SJSA1 (cell line): Measurements from ENCODE around the gene LILRB3. TPM values are rescaled to one million over a fixed set of nuclear protein-coding genes. Genes with fewer than 3 reads are reported as not detected.
"Not testable (repeated sequence)": the region's sequence is repeated elsewhere in the genome, so short reads cannot be mapped to it uniquely, and the experiment has no call there.

ENCODE experiments used
- DNase-seq, 2 experiments: peaks; one replicate each; pipeline ENCODE4 v3.0.0-alpha.2; 2015 to 2020; ENCODE audit warnings: low spot score in 2 of 2, low read depth in 1 of 2
- H3K27ac ChIP-seq: fragments of 250-450 bp; sonication (Bioruptor Pico); 2 replicates; pipeline ENCODE4 v1.5.1; 2020; ENCODE audit warnings: mild to moderate bottlenecking, moderate library complexity
- H3K27me3 ChIP-seq: fragments of 250-450 bp; sonication (Bioruptor Pico); replicated peaks from 2 replicates; pipeline ENCODE4 v1.5.1; 2020; ENCODE audit warnings: mild to moderate bottlenecking, moderate library complexity
- H3K36me3 ChIP-seq: fragments of 250-450 bp; sonication (Bioruptor Pico); 2 replicates; pipeline ENCODE4 v1.5.1; 2020; ENCODE audit warnings: mild to moderate bottlenecking
- H3K4me1 ChIP-seq: fragments of 250-450 bp; sonication (Bioruptor Pico); replicated peaks from 2 replicates; pipeline ENCODE4 v1.6.1; 2021; ENCODE audit warnings: mild to moderate bottlenecking
- H3K4me3 ChIP-seq: fragments of 250-450 bp; sonication (Bioruptor Pico); 2 replicates; pipeline ENCODE4 v1.5.1; 2020; ENCODE audit warnings: mild to moderate bottlenecking
- H3K9me3 ChIP-seq: fragments of 250-450 bp; sonication (Bioruptor Pico); replicated peaks from 2 replicates; pipeline ENCODE4 v1.5.1; 2020; ENCODE audit warnings: mild to moderate bottlenecking
- total RNA-seq: library from RNA; depleted of rRNA; stranded (reverse); fragments of >200 nt; shearing (Covaris generic); gene quantifications from 2 replicates; pipeline ENCODE4 v1.2.3, GENCODE V29; 2014; rRNA removed

The LILRB3 gene
- not detected in 2 replicates for total RNA-seq

DNA sequence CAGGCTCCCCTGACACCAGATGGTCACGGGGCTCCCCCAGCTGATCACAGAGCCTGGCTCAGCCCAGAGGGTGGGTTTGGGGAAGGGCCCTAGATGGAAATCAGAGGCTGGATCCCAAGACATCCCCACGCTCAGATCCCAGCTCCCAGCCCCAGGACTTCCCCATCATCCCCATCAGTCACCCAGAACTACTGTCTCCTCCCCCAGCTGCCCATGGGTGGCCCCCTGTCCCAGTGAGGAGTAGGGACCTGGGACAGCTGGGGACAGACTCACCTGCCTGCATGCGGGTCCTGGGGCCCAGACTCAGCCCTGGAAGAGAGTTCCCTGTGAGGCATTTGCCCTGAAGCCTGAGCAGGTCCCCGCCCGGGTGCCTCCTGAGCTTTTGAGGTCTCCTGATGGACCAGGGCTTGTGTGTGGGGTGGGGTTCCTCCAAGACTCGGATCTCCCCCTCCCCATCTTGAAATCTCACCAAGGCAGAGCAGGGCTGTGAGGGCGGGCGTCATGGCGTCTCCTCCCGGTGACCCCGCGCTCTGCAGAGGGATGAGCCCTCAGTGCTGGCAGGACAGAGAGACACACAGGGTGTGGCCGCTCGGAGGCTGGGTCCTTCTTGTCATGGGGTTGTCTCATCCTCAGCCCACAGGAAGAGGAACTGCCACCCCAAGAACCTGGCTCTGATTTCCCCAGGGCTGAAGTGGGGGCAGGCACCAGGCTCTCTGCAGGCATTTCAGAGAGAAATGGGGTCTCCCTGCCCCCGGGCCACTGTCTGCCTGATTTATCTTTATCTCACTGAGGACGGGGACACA lies at the start of gene LILRB3:
LILRB3 (minus strand) TSS at position 534 of the 803 bp plus-strand sequence; CDS start at position 503, 31 bp downstream.
- not testable (repeated sequence) for H3K4me3 ChIP-seq, H3K9me3 ChIP-seq, H3K36me3 ChIP-seq, H3K27ac ChIP-seq, H3K4me1 ChIP-seq
- H3K27me3 ChIP-seq: peaks cover 19% of the 10 kb centered on the region
- peak in 1 of 2 experiments; percentile 47 for DNase-seq

DNA sequence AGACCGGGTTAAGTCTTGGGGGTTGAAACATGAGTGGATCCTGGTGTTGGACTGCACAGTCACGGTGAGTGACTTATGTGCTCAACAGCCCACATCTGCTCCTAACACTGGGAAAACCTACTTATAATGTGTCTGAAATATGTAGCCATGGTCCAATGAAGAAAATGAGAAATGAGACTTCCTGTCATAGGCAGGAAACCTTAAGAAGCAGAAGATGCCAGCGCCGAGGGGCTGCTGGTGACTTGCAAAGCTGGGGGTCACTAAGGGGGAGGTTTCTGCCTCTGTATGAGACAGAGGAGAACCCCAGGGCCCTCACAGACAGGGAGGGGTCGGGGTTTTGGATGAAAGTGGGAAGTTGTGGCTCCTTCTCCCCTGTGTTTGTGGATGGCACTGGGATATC lies 49.4 kb upstream of the LILRB3 start:
- H3K4me3 ChIP-seq, H3K27ac ChIP-seq, H3K9me3 ChIP-seq, H3K36me3 ChIP-seq, H3K4me1 ChIP-seq: not testable (repeated sequence)
- peaks cover 17% of the 10 kb centered on the region for H3K27me3 ChIP-seq
- peak in 1 of 2 experiments; percentile 21 for DNase-seq

DNA sequence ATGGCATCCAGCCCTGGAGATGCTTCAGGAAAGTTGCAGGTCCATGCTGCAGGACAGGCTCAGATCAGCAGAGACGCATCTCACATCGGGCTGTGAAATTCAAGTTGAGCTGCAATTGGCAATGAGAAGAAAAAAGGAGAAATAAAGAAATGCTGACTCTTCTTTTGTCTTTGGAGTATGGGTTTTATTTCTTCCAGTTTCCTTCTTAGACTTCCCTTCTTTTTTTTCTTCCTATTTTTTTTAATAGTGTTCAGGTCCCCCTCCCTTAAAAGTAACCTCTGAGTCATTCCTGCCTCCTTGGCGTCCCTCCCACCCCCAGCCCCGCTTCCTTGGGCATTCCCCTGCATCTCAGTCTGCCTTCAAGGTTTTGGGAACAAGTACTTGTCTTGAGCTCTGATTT lies 48.8 kb upstream of the LILRB3 start:
- H3K9me3 ChIP-seq, H3K4me3 ChIP-seq, H3K36me3 ChIP-seq, DNase-seq, H3K27ac ChIP-seq, H3K4me1 ChIP-seq: not testable (repeated sequence)
- H3K27me3 ChIP-seq: peaks cover 17% of the 10 kb centered on the region

GRCh38 chr19:54271106-54271505 lies 48.3 kb upstream of the LILRB3 start:
- peak in 1 of 2 experiments; percentile 7 for DNase-seq
- Histone ChIP-seq H3K36me3 (no peaks in the 10 kb centered on the region), H3K9me3 (no peaks in the 10 kb centered on the region), H3K27me3 (peaks cover 17% of the 10 kb centered on the region), H3K4me3 (no peak overlapping the region), H3K27ac (no peak overlapping the region), H3K4me1 (no peaks in the 10 kb centered on the region)

DNA sequence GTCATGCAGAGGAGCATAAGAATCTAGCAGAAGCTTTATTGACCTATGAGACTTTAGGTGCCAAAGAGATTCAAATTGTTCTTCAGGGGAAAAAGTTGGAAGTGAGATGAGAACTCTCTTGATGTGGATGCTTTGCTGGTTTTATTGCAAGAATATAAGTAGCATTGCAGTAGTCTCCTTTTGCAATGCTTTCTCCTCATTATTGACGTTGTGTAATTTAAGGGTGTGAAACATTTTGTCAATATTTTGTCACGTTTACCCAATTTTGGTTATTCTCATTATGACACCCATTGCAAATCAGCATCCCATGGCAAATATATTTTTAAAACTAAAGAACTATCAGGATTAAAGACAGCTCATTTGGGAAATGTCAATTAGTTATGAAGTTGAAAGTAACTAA lies 46.1 kb upstream of the LILRB3 start:
- no peaks in the 10 kb centered on the region for H3K36me3 ChIP-seq
- no peaks in the 10 kb centered on the region for H3K9me3 ChIP-seq
- peaks cover 19% of the 10 kb centered on the region for H3K27me3 ChIP-seq
- no peak for DNase-seq
- no peak overlapping the region for H3K27ac ChIP-seq
- H3K4me3 ChIP-seq: no peak overlapping the region
- H3K4me1 ChIP-seq: no peaks in the 10 kb centered on the region

GRCh38 chr19:54266133-54266532 lies 43.3 kb upstream of the LILRB3 start:
- H3K27ac ChIP-seq: no peak overlapping the region
- peaks cover 13% of the 10 kb centered on the region for H3K27me3 ChIP-seq
- H3K36me3 ChIP-seq: no peaks in the 10 kb centered on the region
- no peaks in the 10 kb centered on the region for H3K4me1 ChIP-seq
- H3K9me3 ChIP-seq: no peaks in the 10 kb centered on the region
- no peak overlapping the region for H3K4me3 ChIP-seq
- peak; percentile 30 to 73 for DNase-seq

GRCh38 chr19:54262470-54262869 lies 39.7 kb upstream of the LILRB3 start:
- Histone ChIP-seq H3K4me1 (no peaks in the 10 kb centered on the region), H3K27me3 (peaks cover 27% of the 10 kb centered on the region)
- no peak for DNase-seq

DNA sequence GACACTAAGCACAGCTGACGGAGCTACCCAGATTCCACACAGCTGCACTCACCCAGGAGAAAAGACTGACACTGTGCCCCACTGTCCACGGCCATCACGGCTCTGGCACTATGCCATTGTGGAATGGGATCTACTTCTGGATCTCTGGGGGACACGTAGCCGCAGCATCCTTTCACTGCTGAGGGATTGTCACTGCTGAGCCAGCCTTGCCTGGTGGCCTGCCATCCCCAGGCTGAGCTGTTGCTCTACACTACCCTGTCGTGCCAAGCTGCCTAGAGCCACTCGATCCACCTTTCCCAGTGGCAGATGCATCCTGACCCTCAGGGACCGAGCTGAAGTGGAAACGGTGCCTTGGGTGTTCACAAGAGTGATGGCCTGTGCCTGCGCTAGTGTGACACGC lies 39.3 kb upstream of the LILRB3 start:
- Histone ChIP-seq H3K36me3 (no peaks in the 10 kb centered on the region), H3K27me3 (peaks cover 32% of the 10 kb centered on the region), H3K9me3 (no peaks in the 10 kb centered on the region), H3K4me1 (no peaks in the 10 kb centered on the region), H3K27ac (no peak overlapping the region), H3K4me3 (no peak overlapping the region)
- peak in 1 of 2 experiments; percentile 26 for DNase-seq

More at GRCh38 chr19:54262470-54262869, 39.7 kb upstream of the LILRB3 start:
- no peaks in the 10 kb centered on the region for H3K9me3 ChIP-seq
- H3K27ac ChIP-seq: no peak overlapping the region
- no peaks in the 10 kb centered on the region for H3K36me3 ChIP-seq
- no peak overlapping the region for H3K4me3 ChIP-seq

DNA sequence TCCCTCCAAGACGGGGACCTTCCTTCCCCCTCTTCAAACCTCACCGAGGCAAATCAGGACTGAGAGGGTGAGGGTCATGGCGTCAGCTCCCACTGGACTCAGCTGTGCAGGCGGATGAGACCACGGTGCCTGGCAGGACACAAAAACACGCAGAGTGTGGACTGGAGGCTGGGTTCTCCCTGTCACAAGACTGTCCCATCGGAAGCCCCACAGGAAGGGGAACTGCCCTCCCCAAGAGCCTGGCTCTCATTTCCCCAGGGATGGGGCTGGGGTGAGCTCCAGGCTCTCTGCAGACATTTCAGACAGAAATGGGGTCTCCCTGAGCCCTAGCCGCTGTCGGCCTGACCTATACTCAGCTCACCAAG lies 34.3 kb upstream of the LILRB3 start, which contains the start of gene LILRB5:
LILRB5 (minus strand) TSS at position 158 of the 365 bp plus-strand sequence; CDS start at position 78, 80 bp downstream.
- Histone ChIP-seq H3K9me3 (no peaks in the 10 kb centered on the region), H3K27ac (no peak within 1 kb of the TSS), H3K36me3 (no peaks in the 10 kb centered on the region), H3K4me1 (no peaks in the 10 kb centered on the region), H3K27me3 (peaks cover 64% of the 10 kb centered on the region), H3K4me3 (no peak within 1 kb of the TSS)
- DNase-seq: no peak

- Histone ChIP-seq H3K4me1 (no peaks in the 10 kb centered on the region), H3K27me3 (peaks cover 66% of the 10 kb centered on the region), H3K36me3 (no peaks in the 10 kb centered on the region), H3K27ac (no peak overlapping the region), H3K4me3 (no peak overlapping the region), H3K9me3 (no peaks in the 10 kb centered on the region)
- DNase-seq: peak in 1 of 2 experiments; percentile 39
Observed at GRCh38 chr19:54256250-54257115, 33.7 kb upstream of the LILRB3 start.

GRCh38 chr19:54255105-54255775 lies 32.4 kb upstream of the LILRB3 start:
- no peaks in the 10 kb centered on the region for H3K9me3 ChIP-seq
- no peaks in the 10 kb centered on the region for H3K36me3 ChIP-seq
- no peak overlapping the region for H3K4me3 ChIP-seq
- DNase-seq: peak in 1 of 2 experiments; percentile 32
- no peak overlapping the region for H3K27ac ChIP-seq
- peaks cover 60% of the 10 kb centered on the region for H3K27me3 ChIP-seq
- H3K4me1 ChIP-seq: no peaks in the 10 kb centered on the region

- H3K4me1 ChIP-seq: no peaks in the 10 kb centered on the region
- H3K4me3 ChIP-seq: no peak overlapping the region
- H3K27ac ChIP-seq: no peak overlapping the region
- H3K9me3 ChIP-seq: no peaks in the 10 kb centered on the region
- DNase-seq: peak in 1 of 2 experiments; percentile 38
- no peaks in the 10 kb centered on the region for H3K36me3 ChIP-seq
- H3K27me3 ChIP-seq: peaks cover 62% of the 10 kb centered on the region
Observed at GRCh38 chr19:54254195-54254906, 31.5 kb upstream of the LILRB3 start.
